ENCODE data around the gene UTS2R.

DNA sequence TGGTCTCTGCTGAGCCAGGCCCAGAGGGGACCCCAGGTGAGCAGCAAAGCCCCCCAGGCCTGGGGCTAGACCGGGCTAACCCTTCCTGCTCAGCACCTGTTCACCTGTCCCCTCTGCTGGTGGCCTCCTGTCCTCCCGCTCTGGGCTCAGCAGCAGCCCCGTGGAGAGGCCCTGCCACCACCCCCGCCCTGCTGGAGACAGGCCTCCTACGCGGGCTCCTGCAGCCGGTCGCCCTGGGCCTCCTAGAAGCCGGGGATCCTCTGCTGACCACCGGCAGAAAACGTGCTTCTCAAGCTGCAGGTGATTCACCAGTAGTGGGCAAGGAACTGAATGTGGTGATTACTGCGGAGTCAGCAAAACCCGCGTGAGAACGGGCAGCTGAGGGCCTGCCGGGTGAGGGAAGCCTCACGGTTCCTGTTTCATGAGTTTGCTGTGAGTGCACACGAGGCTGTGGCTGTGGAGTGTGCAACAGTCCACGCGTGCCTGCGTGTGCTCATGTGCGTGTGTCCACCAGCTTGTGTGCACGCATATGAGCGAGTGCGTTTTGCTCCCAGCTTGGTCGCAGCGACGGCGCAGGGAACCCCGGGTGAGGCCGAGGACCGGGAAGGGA is 38.8 kb upstream of the UTS2R start:
- TF ChIP-seq, protein P1, sequence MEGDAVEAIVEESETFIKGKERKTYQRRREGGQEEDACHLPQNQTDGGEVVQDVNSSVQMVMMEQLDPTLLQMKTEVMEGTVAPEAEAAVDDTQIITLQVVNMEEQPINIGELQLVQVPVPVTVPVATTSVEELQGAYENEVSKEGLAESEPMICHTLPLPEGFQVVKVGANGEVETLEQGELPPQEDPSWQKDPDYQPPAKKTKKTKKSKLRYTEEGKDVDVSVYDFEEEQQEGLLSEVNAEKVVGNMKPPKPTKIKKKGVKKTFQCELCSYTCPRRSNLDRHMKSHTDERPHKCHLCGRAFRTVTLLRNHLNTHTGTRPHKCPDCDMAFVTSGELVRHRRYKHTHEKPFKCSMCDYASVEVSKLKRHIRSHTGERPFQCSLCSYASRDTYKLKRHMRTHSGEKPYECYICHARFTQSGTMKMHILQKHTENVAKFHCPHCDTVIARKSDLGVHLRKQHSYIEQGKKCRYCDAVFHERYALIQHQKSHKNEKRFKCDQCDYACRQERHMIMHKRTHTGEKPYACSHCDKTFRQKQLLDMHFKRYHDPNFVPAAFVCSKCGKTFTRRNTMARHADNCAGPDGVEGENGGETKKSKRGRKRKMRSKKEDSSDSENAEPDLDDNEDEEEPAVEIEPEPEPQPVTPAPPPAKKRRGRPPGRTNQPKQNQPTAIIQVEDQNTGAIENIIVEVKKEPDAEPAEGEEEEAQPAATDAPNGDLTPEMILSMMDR (IDR thresholded peaks at IDR 0.05): no peak
- TF ChIP-seq EP300 (IDR thresholded peaks at IDR 0.05) (no peak), POLR2AphosphoS5 (IDR thresholded peaks at IDR 0.05) (peak in 2 of 4 donors; percentile 22 to 23)
